Measurements from ENCODE around the gene ASAP3. TPM values are rescaled to one million over a fixed set of nuclear protein-coding genes. Genes with fewer than 3 reads are reported as not detected.
"Not testable (repeated sequence)": the region's sequence is repeated elsewhere in the genome, so short reads cannot be mapped to it uniquely, and the experiment has no call there.

ASAP3 gene
- total RNA-seq, 2 experiments from 2014 or later, result 0.35 TPM; not detected in 1

DNA sequence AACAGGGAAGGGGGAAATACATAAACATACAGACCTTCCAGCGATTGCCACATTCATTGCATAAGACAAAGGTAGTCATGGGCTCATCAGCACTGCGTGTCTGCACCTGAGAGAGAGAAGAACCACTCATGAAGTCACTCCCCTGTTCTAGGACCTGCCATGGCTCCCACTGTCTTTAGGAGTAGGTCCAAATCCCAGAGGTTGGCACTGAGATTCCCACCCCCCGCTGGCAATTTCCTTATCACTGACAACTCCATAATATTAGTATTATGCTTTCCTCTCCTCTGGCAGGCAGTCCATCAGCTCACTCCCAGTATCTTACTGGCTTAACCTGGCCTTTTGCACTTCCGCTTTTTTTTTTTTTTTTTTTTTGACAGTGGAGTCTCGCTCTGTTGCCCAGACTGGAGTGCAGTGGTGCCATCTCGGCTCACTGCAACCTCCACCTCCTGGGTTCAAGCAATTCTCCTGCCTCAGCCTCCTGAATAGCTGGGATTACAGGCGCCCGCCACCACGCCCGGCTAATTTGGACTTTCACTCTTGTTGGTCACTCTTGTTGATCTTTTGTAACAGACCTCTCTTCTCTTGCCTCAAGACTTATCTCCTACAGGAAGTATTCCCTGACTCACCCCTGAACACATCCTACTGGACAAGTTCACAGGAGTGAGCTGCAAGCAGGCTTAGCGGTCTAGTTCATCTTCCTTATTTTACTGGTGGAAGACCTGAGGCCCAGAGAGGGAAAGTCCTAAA, 99.5 kb downstream of the ASAP3 start:
- DNase-seq (no peak), ATAC-seq (no peak)
- no peaks in the 10 kb centered on the region for H3K27me3 Mint-ChIP-seq
- no peak overlapping the region for H3K4me3 Mint-ChIP-seq
- CTCF ChIA-PET, result interaction anchor here (1.4 to 1.7 kb wide), 2 partner anchors 8 to 113 kb away, joined by 3 to 4 read pairs; no protein-coding TSS in a partner anchor
- no peaks in the 10 kb centered on the region for H3K36me3 Mint-ChIP-seq
- no peaks in the 10 kb centered on the region for H3K9me3 Mint-ChIP-seq (ENCODE audit: low read depth)
- no peak overlapping the region for H3K27ac Mint-ChIP-seq
- H3K4me1 Mint-ChIP-seq, result no peaks in the 10 kb centered on the region

DNA sequence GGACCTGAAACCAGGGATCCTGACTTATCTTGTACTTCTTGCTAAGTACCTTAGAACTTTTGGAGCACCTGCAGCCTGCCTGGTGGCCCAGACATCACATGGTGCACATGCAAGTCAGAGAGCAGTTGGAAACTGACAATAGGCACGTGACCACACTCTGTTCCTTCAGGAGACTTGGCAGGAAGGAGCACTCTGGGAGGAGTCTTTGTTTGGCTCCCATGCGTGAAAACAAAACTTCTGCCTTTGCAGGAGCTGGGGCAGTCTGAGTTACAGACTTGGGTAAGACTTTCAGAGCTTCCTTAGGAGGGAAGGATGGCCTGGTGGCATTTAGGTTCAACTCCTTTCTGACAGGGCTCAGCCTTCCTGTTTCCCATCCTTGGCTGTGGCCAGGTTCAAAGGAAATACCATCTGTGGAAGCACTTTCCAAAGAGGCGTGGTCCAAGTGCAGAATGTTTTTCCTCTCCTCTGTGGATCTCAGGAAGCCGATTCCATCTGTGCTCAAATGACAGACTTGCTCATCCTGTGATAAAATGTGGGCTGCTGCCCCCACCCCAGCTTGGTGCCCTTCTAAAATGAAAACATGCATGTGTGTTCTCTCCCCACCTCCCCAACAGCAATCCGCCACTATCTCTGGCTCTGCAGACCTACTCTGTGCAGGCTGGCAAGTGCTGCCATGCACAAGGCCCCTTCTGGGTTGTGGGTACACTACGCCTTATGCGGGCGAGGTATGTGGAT, 100.2 kb downstream of the ASAP3 start:
- CTCF ChIA-PET, result interaction anchor here (1.1 kb wide), 1 partner anchor 19 kb away, joined by 3 read pairs; no protein-coding TSS in a partner anchor
- H3K27me3 Mint-ChIP-seq, result no peaks in the 10 kb centered on the region
- ATAC-seq (no peak), DNase-seq (no peak)
- H3K36me3 Mint-ChIP-seq, result no peaks in the 10 kb centered on the region
- no peak overlapping the region for H3K4me3 Mint-ChIP-seq
- no peaks in the 10 kb centered on the region for H3K4me1 Mint-ChIP-seq
- H3K27ac Mint-ChIP-seq, result no peak overlapping the region
- H3K9me3 Mint-ChIP-seq (ENCODE audit: low read depth), result no peaks in the 10 kb centered on the region

DNA sequence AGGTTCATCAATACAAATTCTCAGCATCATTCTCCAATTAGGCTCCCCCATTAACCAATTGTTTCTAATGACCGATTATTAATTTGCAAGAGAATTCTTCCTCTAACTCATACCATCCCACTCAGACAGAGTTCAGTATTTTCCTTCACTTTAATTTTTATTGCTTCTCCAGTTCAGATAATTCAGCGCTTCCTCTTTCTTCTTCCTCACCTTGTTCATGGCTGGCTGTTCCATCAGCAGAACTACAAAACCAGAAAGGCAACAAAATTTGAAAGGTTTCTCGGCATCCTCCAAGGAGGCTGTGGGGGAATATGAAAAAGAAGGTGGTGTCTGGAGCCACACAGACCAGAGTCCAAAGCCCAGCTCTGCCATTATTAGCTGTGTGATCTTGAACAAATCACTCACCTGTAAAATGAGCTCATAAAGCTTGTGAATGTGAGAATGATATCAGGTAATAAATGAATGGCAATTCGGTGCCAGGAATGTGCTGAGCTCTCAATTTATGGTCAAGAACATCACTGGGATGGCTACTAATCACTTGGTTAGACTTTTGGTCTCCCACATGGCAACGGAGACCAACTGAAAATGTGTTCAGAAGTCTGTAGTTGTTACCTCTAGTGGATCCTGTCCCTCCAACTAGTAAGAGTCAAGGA, 102.6 kb downstream of the ASAP3 start:
- Mint-ChIP-seq H3K9me3 (ENCODE audit: low read depth) (no peaks in the 10 kb centered on the region), H3K36me3 (no peaks in the 10 kb centered on the region), H3K27me3 (no peaks in the 10 kb centered on the region), H3K27ac (no peak overlapping the region), H3K4me3 (no peak overlapping the region), H3K4me1 (no peaks in the 10 kb centered on the region)
- CTCF ChIA-PET, result interaction anchor here (0.5 kb wide), 1 partner anchor 51 kb away, joined by 4 read pairs; no protein-coding TSS in a partner anchor
- DNase-seq (no peak), ATAC-seq (no peak)

GRCh38 chr1:23380719-23381118, 103.3 kb downstream of the ASAP3 start:
- Mint-ChIP-seq H3K4me3 (no peak overlapping the region), H3K27me3 (no peaks in the 10 kb centered on the region), H3K9me3 (ENCODE audit: low read depth) (no peaks in the 10 kb centered on the region), H3K27ac (no peak overlapping the region), H3K36me3 (no peaks in the 10 kb centered on the region), H3K4me1 (no peaks in the 10 kb centered on the region)
- no peak for ATAC-seq
- DNase-seq, result no peak
- CTCF ChIA-PET, result no interaction called here

GRCh38 chr1:23380236-23380635, 103.7 kb downstream of the ASAP3 start:
- DNase-seq; ATAC-seq; H3K36me3 Mint-ChIP-seq; H3K9me3 Mint-ChIP-seq (ENCODE audit: low read depth); CTCF ChIA-PET; H3K27ac Mint-ChIP-seq; H3K4me1 Mint-ChIP-seq; H3K4me3 Mint-ChIP-seq; H3K27me3 Mint-ChIP-seq: not testable (repeated sequence)

Other genes with a start within 250 kb of the ASAP3 start
- gene HNRNPR, start 139.9 kb downstream of the ASAP3 start, total RNA-seq, result 100 to 1,000 TPM; 220 to 222 TPM
- 1 to 10 TPM; 5.3 to 6.6 TPM for gene ZNF436, start 114.3 kb downstream of the ASAP3 start, total RNA-seq
- 1 to 10 TPM in 1 of 2 experiments, under 1 TPM in 1; 0.26 to 1.3 TPM for gene TCEA3, start 59.4 kb downstream of the ASAP3 start, total RNA-seq
- 100 to 1,000 TPM in 1 of 2 experiments, 10 to 100 TPM in 1; 77.4 to 103 TPM for gene E2F2, start 47.1 kb upstream of the ASAP3 start, total RNA-seq
- 10 to 100 TPM; 14.4 to 34.2 TPM for gene ID3, start 75.3 kb upstream of the ASAP3 start, total RNA-seq
- 1,000 to 10,000 TPM in 1 of 2 experiments, 100 to 1,000 TPM in 1; 844 to 1,001 TPM for gene RPL11, start 207.6 kb upstream of the ASAP3 start, total RNA-seq